ENCODE results near the gene TP53I11.

TP53I11 gene

DNA sequence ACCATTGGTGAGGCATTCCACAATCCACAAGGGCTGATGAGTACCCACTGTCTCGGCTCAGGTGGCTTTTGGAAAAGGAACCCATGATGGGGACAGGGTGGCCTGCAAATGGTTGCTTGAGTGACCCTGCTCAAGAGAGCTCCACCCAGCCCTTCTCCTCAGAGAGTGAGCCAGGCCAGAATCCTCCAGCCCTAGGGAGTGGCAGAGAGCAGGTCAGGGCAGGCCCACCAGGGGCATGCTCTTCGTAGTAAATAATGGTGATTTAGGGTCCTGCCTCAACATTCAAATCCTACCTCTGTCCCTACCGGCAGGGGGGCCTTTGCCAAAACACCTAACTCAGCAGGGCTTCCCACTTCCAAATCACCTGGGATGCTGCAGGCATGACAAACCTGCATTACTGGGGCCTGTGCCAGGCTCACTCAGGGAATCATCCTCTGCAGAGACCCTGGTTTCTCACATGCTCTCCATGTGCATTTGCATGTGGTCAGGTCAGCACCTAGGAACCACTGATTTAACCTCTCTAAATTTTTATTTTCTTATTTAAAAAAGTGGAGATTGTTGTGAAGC is 17.3 kb upstream of the TP53I11 start:
- TF ChIP-seq, protein P1, sequence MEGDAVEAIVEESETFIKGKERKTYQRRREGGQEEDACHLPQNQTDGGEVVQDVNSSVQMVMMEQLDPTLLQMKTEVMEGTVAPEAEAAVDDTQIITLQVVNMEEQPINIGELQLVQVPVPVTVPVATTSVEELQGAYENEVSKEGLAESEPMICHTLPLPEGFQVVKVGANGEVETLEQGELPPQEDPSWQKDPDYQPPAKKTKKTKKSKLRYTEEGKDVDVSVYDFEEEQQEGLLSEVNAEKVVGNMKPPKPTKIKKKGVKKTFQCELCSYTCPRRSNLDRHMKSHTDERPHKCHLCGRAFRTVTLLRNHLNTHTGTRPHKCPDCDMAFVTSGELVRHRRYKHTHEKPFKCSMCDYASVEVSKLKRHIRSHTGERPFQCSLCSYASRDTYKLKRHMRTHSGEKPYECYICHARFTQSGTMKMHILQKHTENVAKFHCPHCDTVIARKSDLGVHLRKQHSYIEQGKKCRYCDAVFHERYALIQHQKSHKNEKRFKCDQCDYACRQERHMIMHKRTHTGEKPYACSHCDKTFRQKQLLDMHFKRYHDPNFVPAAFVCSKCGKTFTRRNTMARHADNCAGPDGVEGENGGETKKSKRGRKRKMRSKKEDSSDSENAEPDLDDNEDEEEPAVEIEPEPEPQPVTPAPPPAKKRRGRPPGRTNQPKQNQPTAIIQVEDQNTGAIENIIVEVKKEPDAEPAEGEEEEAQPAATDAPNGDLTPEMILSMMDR (IDR thresholded peaks at IDR 0.05; ENCODE audit: low read depth, low read length) = no peak
- H3K4me3 ChIP-seq (replicated peaks in 1 of 2; ENCODE audit: low read depth in 2 of 2, low read length in 2 of 2) = no peak overlapping the region
- no peak for DNase-seq (ENCODE audit: low read depth in 2 of 2)

DNA sequence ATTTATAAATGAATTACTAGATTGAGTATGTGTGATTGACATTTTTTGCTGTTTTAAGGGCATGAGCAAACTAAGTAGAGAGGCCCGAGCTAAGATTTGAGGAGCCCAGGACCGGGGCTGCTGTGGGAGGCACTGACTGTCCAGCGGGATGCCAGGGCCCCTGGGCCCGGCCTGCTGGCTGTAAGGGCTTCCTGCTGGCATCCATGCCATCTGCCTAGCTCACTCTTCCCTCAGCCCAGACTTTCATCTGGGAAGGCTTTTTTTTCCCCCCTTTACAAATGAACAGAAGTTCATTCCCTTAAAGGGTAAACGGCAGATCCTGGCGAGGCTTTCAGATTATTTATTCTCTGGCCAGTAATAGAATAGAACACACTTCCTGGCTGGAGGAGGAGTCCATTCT is 16.0 kb upstream of the TP53I11 start:
- no peak for DNase-seq (ENCODE audit: low read depth in 2 of 2)
- H3K4me3 ChIP-seq (replicated peaks in 1 of 2; ENCODE audit: low read depth in 2 of 2, low read length in 2 of 2) = no peak overlapping the region
- TF ChIP-seq, protein P1 (IDR thresholded peaks at IDR 0.05; ENCODE audit: low read depth, low read length) = no peak

DNA sequence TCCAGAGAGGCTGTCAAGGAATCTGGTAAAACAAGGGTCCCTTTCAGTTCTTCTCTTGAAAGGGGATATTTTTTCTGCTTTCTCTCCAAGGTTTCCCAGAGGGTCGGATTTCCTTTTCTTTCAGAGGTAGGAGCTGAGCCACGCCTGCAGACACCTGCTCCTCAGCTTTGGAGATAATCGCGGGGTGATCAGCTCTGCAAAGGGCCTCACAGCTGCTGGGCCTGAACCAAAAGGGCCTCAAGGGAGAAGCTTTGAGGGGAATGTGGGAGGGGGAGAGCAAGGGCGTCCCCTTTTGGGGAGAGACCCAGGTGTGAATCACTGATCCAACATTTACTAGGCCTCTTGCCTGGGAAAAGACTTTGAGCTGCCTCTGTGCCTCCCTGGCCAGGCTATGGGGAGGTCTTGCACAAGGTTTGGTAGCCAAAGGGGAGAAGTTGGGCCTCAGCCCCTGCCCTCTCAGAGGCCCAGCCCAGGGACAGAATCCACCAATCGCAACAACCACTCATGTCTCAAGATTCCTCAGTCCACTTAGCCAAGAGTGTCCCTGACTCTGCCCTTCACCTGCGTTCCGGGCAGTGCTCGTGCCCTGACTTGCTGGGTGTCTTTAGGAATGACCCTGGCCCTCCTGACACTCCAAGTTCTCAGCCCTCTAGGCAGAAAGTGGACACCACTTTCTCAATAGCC is 14.0 kb upstream of the TP53I11 start:
- no peak for DNase-seq (ENCODE audit: low read depth in 2 of 2)
- TF ChIP-seq, protein P1 (IDR thresholded peaks at IDR 0.05; ENCODE audit: low read depth, low read length) = no peak
- no peak overlapping the region for H3K4me3 ChIP-seq (replicated peaks in 1 of 2; ENCODE audit: low read depth in 2 of 2, low read length in 2 of 2)

DNA sequence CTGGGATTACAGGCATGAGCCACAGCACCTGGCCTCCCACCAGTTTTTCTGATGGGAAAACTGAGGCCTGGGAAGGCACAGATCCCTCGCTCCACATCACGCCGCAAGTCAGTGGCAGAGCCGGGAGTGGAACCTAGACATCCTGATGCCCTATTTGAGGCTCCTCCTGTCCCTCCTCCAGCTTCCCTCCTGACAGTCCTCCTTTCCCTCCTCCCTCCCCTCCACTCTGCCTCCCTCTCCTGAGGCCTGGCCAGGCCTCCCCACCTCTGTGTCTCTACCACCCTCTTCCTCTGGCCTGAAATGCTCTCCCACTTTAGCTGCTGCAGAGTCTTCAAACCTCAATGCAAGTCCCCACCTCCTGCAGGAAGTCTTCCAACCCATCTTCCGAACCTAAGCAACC is 13.3 kb upstream of the TP53I11 start:
- no peak overlapping the region for H3K4me3 ChIP-seq (replicated peaks in 1 of 2; ENCODE audit: low read depth in 2 of 2, low read length in 2 of 2)
- TF ChIP-seq, protein P1 (IDR thresholded peaks at IDR 0.05; ENCODE audit: low read depth, low read length) = no peak
- DNase-seq (ENCODE audit: low read depth in 2 of 2) = no peak

DNA sequence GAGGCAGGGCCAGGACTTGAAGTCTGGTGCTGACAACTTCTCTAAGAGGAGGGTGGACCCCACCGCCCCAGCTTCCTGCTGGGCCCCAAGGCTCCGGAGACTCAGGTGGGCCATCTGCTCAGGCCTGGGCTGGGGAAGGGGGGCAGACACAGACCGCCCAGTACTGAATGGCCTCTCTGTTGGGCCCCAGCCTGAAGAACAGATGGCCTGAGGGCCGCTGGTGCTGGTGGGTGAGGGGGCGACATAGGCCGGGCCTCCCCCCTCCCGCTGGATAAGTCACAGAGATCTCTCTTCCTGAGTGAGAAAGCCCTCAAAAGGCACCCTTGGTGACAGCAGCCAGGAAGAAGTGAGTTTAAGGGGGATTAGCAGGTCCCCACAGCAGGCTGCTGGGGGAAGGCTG is 12.5 kb upstream of the TP53I11 start:
- TF ChIP-seq, protein P1 (IDR thresholded peaks at IDR 0.05; ENCODE audit: low read depth, low read length) = no peak
- no peak for DNase-seq (ENCODE audit: low read depth in 2 of 2)
- H3K4me3 ChIP-seq (replicated peaks in 1 of 2; ENCODE audit: low read depth in 2 of 2, low read length in 2 of 2) = no peak overlapping the region

DNA sequence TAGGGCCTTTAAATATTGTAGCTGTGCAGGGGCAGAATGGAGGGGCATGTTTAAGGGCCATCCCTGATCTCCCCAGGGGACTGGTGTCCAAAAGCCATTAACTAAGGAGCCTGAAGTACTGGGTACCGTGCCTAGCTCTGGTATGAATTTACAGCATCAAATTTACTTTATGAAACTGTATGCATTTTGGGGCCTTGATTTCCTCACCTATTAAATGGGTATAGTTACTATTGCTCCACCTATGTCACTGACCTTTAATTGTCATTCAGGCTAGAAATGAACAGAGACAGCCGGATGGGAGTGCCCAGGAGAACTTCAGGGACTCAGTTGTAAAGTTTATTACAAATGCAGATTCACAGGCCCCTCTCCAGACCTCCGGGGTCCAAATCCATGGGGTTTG is 11.8 kb upstream of the TP53I11 start:
- TF ChIP-seq, protein P1 (IDR thresholded peaks at IDR 0.05; ENCODE audit: low read depth, low read length) = no peak
- DNase-seq (ENCODE audit: low read depth in 2 of 2) = no peak

More for the DNA sequence above, 11.8 kb upstream of the TP53I11 start:
- H3K4me3 ChIP-seq (replicated peaks in 1 of 2; ENCODE audit: low read depth in 2 of 2, low read length in 2 of 2) = no peak overlapping the region
